ENCODE data around the gene PGA5.
"Not testable (repeated sequence)": the region's sequence is repeated elsewhere in the genome, so short reads cannot be mapped to it uniquely, and the experiment has no call there.

Gene PGA5

DNA sequence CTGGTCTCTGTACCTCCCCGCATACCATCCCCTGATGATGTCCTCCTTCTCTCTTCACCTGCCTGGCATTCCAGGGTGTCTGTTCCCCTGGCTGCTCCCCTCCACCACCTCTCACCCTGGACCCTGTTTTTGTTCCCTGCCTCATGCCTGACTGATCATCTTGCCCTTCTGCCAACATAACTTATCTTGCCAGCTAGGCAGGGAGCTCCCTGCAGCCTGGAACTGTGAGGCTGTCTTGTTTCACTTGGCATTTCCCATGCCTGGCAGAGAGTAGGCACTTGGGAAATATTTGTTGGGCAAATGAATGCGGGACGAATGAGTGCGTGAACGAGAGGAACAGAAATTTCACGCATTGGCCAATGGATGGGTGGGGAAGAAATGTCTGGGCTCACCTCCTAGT lies 11.5 kb upstream of the PGA5 start:
- not testable (repeated sequence) for H3K9ac ChIP-seq (ENCODE audit: low read depth, low read length); H3K9me3 ChIP-seq (ENCODE audit: control insufficient read depth, insufficient read depth, low read length); H3K36me3 ChIP-seq (ENCODE audit: control insufficient read depth, insufficient read depth, low read length); H3K27ac ChIP-seq (ENCODE audit: low read depth, low read length); H3K4me3 ChIP-seq (ENCODE audit: low read depth, low read length); H3K27me3 ChIP-seq (ENCODE audit: control insufficient read depth, insufficient read depth, low read length); H3K4me1 ChIP-seq (ENCODE audit: control insufficient read depth, insufficient read depth, low read length)

GRCh38 chr11:61231033-61231432 lies 9.9 kb upstream of the PGA5 start:
- H3K27ac ChIP-seq (ENCODE audit: low read depth, low read length); H3K4me1 ChIP-seq (ENCODE audit: control insufficient read depth, insufficient read depth, low read length); H3K4me3 ChIP-seq (ENCODE audit: low read depth, low read length); H3K36me3 ChIP-seq (ENCODE audit: control insufficient read depth, insufficient read depth, low read length); H3K9me3 ChIP-seq (ENCODE audit: control insufficient read depth, insufficient read depth, low read length); H3K27me3 ChIP-seq (ENCODE audit: control insufficient read depth, insufficient read depth, low read length); H3K9ac ChIP-seq (ENCODE audit: low read depth, low read length): not testable (repeated sequence)

- not testable (repeated sequence) for H3K9me3 ChIP-seq (ENCODE audit: control insufficient read depth, insufficient read depth, low read length); H3K4me1 ChIP-seq (ENCODE audit: control insufficient read depth, insufficient read depth, low read length); H3K27me3 ChIP-seq (ENCODE audit: control insufficient read depth, insufficient read depth, low read length); H3K9ac ChIP-seq (ENCODE audit: low read depth, low read length); H3K27ac ChIP-seq (ENCODE audit: low read depth, low read length); H3K36me3 ChIP-seq (ENCODE audit: control insufficient read depth, insufficient read depth, low read length); H3K4me3 ChIP-seq (ENCODE audit: low read depth, low read length)
Measured at GRCh38 chr11:61231585-61231984, 9.4 kb upstream of the PGA5 start.

DNA sequence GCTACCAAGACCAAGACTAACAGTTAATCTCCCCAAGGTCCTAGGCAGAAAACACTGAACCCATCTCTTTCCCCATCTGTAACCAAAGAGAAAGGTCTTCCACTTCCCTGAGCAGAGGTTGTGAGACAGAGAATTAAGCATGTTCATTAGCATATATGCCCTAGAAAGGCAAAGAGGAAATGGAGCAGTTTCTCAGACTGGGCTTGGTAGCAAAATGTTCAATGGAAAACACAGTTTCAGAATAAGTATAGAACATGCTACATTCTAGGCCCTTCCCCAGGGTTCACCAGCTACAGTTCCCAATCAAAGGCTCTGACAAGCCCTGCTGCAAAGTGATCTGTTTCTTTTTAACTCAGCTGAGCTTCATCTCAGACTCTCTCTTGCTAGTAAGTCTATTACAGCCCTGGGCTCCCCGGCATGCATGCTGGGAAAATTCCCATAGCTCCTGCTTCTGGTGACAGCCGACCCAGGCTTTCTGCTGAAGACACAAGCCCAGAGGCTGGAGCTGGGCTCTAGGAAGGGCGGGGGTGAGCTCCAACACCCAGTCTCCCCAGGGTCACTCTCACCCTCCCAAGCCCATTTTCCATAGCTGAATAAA lies 8.3 kb upstream of the PGA5 start:
- not testable (repeated sequence) for H3K9ac ChIP-seq (ENCODE audit: low read depth, low read length); H3K4me3 ChIP-seq (ENCODE audit: low read depth, low read length); H3K27me3 ChIP-seq (ENCODE audit: control insufficient read depth, insufficient read depth, low read length); H3K36me3 ChIP-seq (ENCODE audit: control insufficient read depth, insufficient read depth, low read length); H3K4me1 ChIP-seq (ENCODE audit: control insufficient read depth, insufficient read depth, low read length); H3K9me3 ChIP-seq (ENCODE audit: control insufficient read depth, insufficient read depth, low read length); H3K27ac ChIP-seq (ENCODE audit: low read depth, low read length)

DNA sequence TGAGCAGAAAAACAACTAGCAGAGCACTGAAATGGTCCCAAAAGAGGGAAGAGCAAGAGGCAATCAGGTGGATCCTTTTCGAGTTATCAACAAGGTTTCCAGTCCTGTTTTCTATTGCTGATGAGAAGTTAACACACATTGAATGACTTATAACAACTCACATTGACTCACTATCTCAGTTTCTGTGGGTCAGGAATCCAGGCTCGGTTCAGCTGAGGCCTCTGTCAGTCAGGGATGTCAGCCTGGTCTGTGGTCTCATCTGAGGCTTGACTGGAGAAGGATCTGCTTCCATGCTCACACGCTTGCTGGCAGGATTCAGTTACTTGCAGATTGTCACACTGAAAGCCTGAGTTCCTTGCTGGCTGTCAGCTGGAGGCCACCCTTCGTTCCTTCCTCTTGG lies 3.8 kb upstream of the PGA5 start:
- not testable (repeated sequence) for H3K4me3 ChIP-seq (ENCODE audit: low read depth, low read length); H3K9ac ChIP-seq (ENCODE audit: low read depth, low read length); H3K4me1 ChIP-seq (ENCODE audit: control insufficient read depth, insufficient read depth, low read length); H3K27me3 ChIP-seq (ENCODE audit: control insufficient read depth, insufficient read depth, low read length); H3K36me3 ChIP-seq (ENCODE audit: control insufficient read depth, insufficient read depth, low read length); H3K9me3 ChIP-seq (ENCODE audit: control insufficient read depth, insufficient read depth, low read length); H3K27ac ChIP-seq (ENCODE audit: low read depth, low read length)

GRCh38 chr11:61240288-61240687 lies 687 bp upstream of the PGA5 start:
- H3K27ac ChIP-seq (ENCODE audit: low read depth, low read length); H3K4me3 ChIP-seq (ENCODE audit: low read depth, low read length); H3K9me3 ChIP-seq (ENCODE audit: control insufficient read depth, insufficient read depth, low read length); H3K4me1 ChIP-seq (ENCODE audit: control insufficient read depth, insufficient read depth, low read length); H3K27me3 ChIP-seq (ENCODE audit: control insufficient read depth, insufficient read depth, low read length); H3K9ac ChIP-seq (ENCODE audit: low read depth, low read length); H3K36me3 ChIP-seq (ENCODE audit: control insufficient read depth, insufficient read depth, low read length): not testable (repeated sequence)

DNA sequence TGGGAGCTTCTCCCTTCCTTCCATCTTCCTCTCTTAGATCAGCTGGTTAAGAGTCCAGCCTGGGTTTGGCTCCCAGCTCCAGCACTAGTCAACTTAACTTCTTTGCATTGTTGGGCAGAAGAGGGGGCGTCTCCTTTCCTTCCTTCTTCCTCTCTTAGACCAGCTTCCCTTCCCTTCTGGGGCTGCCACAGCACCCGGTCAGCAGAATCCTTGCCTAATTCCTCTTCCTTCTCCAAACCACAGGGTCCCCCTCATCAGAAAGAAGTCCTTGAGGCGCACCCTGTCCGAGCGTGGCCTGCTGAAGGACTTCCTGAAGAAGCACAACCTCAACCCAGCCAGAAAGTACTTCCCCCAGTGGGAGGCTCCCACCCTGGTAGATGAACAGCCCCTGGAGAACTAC lies 551 bp downstream of the PGA5 start:
- H3K27me3 ChIP-seq (ENCODE audit: control insufficient read depth, insufficient read depth, low read length); H3K4me1 ChIP-seq (ENCODE audit: control insufficient read depth, insufficient read depth, low read length); H3K9me3 ChIP-seq (ENCODE audit: control insufficient read depth, insufficient read depth, low read length); H3K4me3 ChIP-seq (ENCODE audit: low read depth, low read length); H3K27ac ChIP-seq (ENCODE audit: low read depth, low read length); H3K9ac ChIP-seq (ENCODE audit: low read depth, low read length); H3K36me3 ChIP-seq (ENCODE audit: control insufficient read depth, insufficient read depth, low read length): not testable (repeated sequence)

DNA sequence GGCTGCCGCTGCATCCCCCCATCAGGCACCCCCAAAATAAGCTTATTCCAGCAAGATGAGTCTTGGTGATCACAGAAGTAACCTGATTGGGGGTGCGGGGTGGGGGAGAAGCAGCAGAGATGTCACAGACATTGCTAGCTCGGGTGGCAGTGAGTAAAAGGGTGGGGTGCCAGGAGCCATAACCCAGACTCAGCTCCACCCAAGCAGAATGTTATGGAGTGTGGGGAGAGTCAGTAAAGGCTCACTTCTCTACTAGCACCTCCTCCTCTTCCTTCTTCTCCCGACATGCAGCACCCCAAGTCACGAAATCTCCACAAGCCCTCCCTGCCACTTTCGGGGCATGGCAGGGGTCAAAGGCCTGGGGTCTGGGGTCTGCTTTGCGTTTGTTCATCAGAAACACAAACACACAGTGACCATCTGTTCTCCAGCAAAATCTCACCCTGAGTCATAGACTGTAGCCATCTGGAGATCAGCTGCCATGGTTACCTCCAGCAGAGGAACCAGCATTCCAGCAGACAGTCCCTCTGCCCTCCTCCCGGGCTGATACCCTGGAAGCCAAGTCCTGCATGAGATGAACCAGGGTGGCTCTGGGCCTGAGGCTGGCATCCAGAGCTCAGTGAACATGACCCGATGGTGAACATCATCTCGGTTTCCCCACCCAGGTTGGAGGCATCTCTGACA lies 4.4 kb downstream of the PGA5 start:
- not testable (repeated sequence) for H3K36me3 ChIP-seq (ENCODE audit: control insufficient read depth, insufficient read depth, low read length); H3K4me1 ChIP-seq (ENCODE audit: control insufficient read depth, insufficient read depth, low read length); H3K9me3 ChIP-seq (ENCODE audit: control insufficient read depth, insufficient read depth, low read length); H3K9ac ChIP-seq (ENCODE audit: low read depth, low read length); H3K27ac ChIP-seq (ENCODE audit: low read depth, low read length); H3K4me3 ChIP-seq (ENCODE audit: low read depth, low read length); H3K27me3 ChIP-seq (ENCODE audit: control insufficient read depth, insufficient read depth, low read length)

- not testable (repeated sequence) for H3K9ac ChIP-seq (ENCODE audit: low read depth, low read length); H3K9me3 ChIP-seq (ENCODE audit: control insufficient read depth, insufficient read depth, low read length)
Measured at GRCh38 chr11:61248071-61248470, 7.1 kb downstream of the PGA5 start.

GRCh38 chr11:61249201-61249600 lies 8.2 kb downstream of the PGA5 start:
- not testable (repeated sequence) for H3K4me1 ChIP-seq (ENCODE audit: control insufficient read depth, insufficient read depth, low read length); H3K27ac ChIP-seq (ENCODE audit: low read depth, low read length); H3K4me3 ChIP-seq (ENCODE audit: low read depth, low read length); H3K9me3 ChIP-seq (ENCODE audit: control insufficient read depth, insufficient read depth, low read length); H3K36me3 ChIP-seq (ENCODE audit: control insufficient read depth, insufficient read depth, low read length); H3K27me3 ChIP-seq (ENCODE audit: control insufficient read depth, insufficient read depth, low read length); H3K9ac ChIP-seq (ENCODE audit: low read depth, low read length)

More at GRCh38 chr11:61248071-61248470, 7.1 kb downstream of the PGA5 start:
- H3K36me3 ChIP-seq (ENCODE audit: control insufficient read depth, insufficient read depth, low read length); H3K27me3 ChIP-seq (ENCODE audit: control insufficient read depth, insufficient read depth, low read length); H3K4me3 ChIP-seq (ENCODE audit: low read depth, low read length); H3K4me1 ChIP-seq (ENCODE audit: control insufficient read depth, insufficient read depth, low read length); H3K27ac ChIP-seq (ENCODE audit: low read depth, low read length): not testable (repeated sequence)

DNA sequence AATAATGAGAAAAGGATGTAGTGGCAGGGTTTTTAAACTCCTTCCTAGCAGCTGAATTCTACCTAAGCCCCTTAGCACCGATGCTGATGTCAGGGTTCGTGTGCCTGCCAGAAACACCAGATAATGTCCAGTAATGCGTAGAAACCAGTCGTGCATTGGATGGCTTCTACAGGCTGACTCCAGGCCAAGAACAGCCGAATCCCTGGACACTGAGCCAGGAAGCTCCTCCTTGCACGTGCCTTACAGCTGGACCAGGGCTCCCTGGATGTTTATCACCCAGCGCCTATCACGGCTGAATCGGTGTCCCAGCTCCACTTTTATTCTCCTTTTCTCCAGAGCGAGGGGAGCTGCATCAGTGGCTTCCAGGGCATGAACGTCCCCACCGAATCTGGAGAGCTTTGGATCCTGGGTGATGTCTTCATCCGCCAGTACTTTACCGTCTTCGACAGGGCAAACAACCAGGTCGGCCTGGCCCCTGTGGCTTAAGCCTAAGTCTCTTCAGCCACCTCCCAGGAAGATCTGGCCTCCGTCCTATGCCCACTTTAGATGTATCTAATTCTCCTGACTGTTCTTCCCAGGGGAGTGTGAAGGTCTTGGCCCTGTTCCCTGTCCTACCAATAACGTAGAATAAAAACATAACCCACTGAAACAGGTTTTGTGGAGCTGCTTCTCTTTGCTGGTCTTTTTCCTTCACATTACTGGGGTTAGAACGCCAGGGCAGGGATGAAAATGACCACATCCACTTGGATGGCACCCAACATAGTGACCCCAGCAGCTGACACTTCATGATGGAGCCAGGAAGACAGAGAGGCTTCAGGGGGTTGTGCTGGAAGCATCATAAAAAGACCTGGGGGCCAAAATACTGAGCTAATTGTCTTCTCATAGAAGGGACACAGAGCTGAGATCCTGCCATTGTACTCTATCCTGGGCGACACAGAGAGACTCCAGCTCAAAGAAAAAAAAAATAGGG lies 10.1 kb downstream of the PGA5 start:
- not testable (repeated sequence) for H3K4me3 ChIP-seq (ENCODE audit: low read depth, low read length); H3K27ac ChIP-seq (ENCODE audit: low read depth, low read length); H3K9ac ChIP-seq (ENCODE audit: low read depth, low read length); H3K27me3 ChIP-seq (ENCODE audit: control insufficient read depth, insufficient read depth, low read length); H3K36me3 ChIP-seq (ENCODE audit: control insufficient read depth, insufficient read depth, low read length); H3K4me1 ChIP-seq (ENCODE audit: control insufficient read depth, insufficient read depth, low read length); H3K9me3 ChIP-seq (ENCODE audit: control insufficient read depth, insufficient read depth, low read length)

Data from HUES48 (cell line).